ENCODE results near the gene TSEN2. TPM values are rescaled to one million over a fixed set of nuclear protein-coding genes. Genes with fewer than 3 reads are reported as not detected.
A peak's percentile ranks its signal among the peaks of the same experiment; 100 is the strongest.

TSEN2 gene
- total RNA-seq, 3 donors from 2014 or later (not counting 1 experiment from before 2014, with no cell fraction given), result 4.1 to 11.4 (median 5.7) TPM

DNA sequence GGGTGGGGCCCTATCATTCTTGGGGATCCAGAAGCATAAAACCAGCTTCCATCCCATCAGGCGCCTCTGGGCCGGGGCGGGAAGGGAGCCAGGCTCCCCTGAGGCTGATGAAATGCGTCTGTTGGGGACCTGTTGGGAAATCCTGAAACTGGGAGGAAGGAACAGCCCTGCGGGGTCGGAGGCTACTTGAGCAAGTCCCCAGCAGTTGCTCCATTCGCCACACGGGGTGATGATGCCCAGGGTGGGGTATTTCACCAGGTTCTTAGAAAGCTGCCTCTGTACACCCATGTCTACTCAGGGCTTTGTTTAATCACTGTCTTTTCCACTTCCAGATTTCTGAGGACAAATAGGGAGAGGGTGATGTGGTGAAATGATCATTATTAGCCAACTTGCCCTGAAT lies 25.4 kb upstream of the TSEN2 start:
- no peak overlapping the region for H3K4me3 ChIP-seq (ENCODE audit: low read length)
- no peaks in the 10 kb centered on the region for H3K9me3 ChIP-seq (ENCODE audit: control insufficient read depth, insufficient read depth, low read length)
- no peak overlapping the region for H3K27ac ChIP-seq (ENCODE audit: low read length)
- Mint-ChIP-seq H3K4me3 (no peak overlapping the region), H3K9me3 (no peaks in the 10 kb centered on the region), H3K27me3 (ENCODE audit: low read depth in 2 of 2) (peaks cover 0 to 4% of the 10 kb centered on the region in 2 donors), H3K27ac (no peak overlapping the region), H3K36me3 (no peaks in the 10 kb centered on the region), H3K4me1 (peaks cover 0 to 6% of the 10 kb centered on the region in 2 donors)
- intact Hi-C loops (cut with micrococcal nuclease), result no loop called here
- no peaks in the 10 kb centered on the region for H3K36me3 ChIP-seq (ENCODE audit: control insufficient read depth, insufficient read depth, low read length)
- ATAC-seq, result peak in 1 of 3 donors; percentile 53
- TF ChIP-seq, protein P1, sequence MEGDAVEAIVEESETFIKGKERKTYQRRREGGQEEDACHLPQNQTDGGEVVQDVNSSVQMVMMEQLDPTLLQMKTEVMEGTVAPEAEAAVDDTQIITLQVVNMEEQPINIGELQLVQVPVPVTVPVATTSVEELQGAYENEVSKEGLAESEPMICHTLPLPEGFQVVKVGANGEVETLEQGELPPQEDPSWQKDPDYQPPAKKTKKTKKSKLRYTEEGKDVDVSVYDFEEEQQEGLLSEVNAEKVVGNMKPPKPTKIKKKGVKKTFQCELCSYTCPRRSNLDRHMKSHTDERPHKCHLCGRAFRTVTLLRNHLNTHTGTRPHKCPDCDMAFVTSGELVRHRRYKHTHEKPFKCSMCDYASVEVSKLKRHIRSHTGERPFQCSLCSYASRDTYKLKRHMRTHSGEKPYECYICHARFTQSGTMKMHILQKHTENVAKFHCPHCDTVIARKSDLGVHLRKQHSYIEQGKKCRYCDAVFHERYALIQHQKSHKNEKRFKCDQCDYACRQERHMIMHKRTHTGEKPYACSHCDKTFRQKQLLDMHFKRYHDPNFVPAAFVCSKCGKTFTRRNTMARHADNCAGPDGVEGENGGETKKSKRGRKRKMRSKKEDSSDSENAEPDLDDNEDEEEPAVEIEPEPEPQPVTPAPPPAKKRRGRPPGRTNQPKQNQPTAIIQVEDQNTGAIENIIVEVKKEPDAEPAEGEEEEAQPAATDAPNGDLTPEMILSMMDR (IDR thresholded peaks at IDR 0.05), result no peak
- H3K27me3 ChIP-seq (ENCODE audit: control insufficient read depth, insufficient read depth, low read length), result no peaks in the 10 kb centered on the region
- 78% methylated on average over 8 of the region's 8 CpGs for WGBS (ENCODE audit: insufficient coverage)
- no peak for DNase-seq
- H3K4me1 ChIP-seq (ENCODE audit: control insufficient read depth, insufficient read depth, low read length), result peaks cover 6% of the 10 kb centered on the region

GRCh38 chr3:12460127-12460526 lies 24.2 kb upstream of the TSEN2 start:
- no peaks in the 10 kb centered on the region for H3K9me3 Mint-ChIP-seq
- TF ChIP-seq, protein P1 (IDR thresholded peaks at IDR 0.05), result no peak
- Histone ChIP-seq H3K9me3 (ENCODE audit: control insufficient read depth, insufficient read depth, low read length) (no peaks in the 10 kb centered on the region), H3K27ac (ENCODE audit: low read length) (no peak overlapping the region), H3K36me3 (ENCODE audit: control insufficient read depth, insufficient read depth, low read length) (no peaks in the 10 kb centered on the region), H3K4me3 (ENCODE audit: low read length) (no peak overlapping the region), H3K4me1 (ENCODE audit: control insufficient read depth, insufficient read depth, low read length) (peaks cover 6% of the 10 kb centered on the region), H3K27me3 (ENCODE audit: control insufficient read depth, insufficient read depth, low read length) (no peaks in the 10 kb centered on the region)
- ATAC-seq, result no peak
- peaks cover 0 to 6% of the 10 kb centered on the region in 2 donors for H3K4me1 Mint-ChIP-seq
- no peaks in the 10 kb centered on the region for H3K36me3 Mint-ChIP-seq
- 87% methylated on average over 3 of the region's 3 CpGs for WGBS (ENCODE audit: insufficient coverage)
- intact Hi-C loops (cut with micrococcal nuclease), result no loop called here
- no peak overlapping the region for H3K27ac Mint-ChIP-seq
- no peak overlapping the region for H3K4me3 Mint-ChIP-seq
- peaks cover 0 to 4% of the 10 kb centered on the region in 2 donors for H3K27me3 Mint-ChIP-seq (ENCODE audit: low read depth in 2 of 2)
- no peak for DNase-seq

DNA sequence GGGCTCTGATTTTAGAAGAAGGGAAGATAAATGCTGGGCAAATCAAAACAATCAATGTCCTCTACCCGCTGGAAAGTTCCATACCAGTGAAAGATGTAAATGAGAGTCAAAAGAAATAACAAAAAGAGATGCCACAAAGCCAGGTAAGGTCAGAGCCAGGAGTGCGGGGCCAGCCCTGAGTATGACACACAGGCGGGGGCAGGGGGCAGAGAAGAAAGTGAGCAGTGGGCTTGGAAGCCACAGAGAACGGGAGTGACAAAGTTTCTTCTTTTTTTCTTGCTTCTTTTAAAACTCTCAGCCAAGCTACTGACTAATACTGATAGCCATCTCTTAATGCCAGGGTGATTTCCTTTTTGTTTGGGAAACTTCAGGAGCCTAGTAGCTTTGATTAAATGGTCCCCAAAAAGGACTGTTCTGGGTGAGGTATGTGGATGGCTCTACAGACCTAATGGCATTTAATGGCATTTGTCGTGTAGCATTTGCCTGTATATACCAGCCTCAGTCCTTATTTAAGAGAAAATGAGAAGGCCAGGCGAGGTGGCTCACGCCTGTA lies 23.1 kb upstream of the TSEN2 start:
- Mint-ChIP-seq H3K4me3 (no peak overlapping the region), H3K4me1 (peaks cover 0 to 6% of the 10 kb centered on the region in 2 donors), H3K9me3 (no peaks in the 10 kb centered on the region), H3K27ac (no peak overlapping the region), H3K27me3 (ENCODE audit: low read depth in 2 of 2) (peaks cover 0 to 5% of the 10 kb centered on the region in 2 donors), H3K36me3 (no peaks in the 10 kb centered on the region)
- intact Hi-C loops (cut with micrococcal nuclease), result no loop called here
- TF ChIP-seq, protein P1 (IDR thresholded peaks at IDR 0.05), result no peak
- Histone ChIP-seq H3K4me3 (ENCODE audit: low read length) (no peak overlapping the region), H3K36me3 (ENCODE audit: control insufficient read depth, insufficient read depth, low read length) (no peaks in the 10 kb centered on the region), H3K9me3 (ENCODE audit: control insufficient read depth, insufficient read depth, low read length) (no peaks in the 10 kb centered on the region), H3K27me3 (ENCODE audit: control insufficient read depth, insufficient read depth, low read length) (no peaks in the 10 kb centered on the region), H3K27ac (ENCODE audit: low read length) (no peak overlapping the region), H3K4me1 (ENCODE audit: control insufficient read depth, insufficient read depth, low read length) (peaks cover 6% of the 10 kb centered on the region)
- 78% methylated on average over 7 of the region's 7 CpGs for WGBS (ENCODE audit: insufficient coverage)
- ATAC-seq (no peak), DNase-seq (no peak)

Data from natural killer cell (primary cell).